ENCODE results near the gene ETV2.

DNA sequence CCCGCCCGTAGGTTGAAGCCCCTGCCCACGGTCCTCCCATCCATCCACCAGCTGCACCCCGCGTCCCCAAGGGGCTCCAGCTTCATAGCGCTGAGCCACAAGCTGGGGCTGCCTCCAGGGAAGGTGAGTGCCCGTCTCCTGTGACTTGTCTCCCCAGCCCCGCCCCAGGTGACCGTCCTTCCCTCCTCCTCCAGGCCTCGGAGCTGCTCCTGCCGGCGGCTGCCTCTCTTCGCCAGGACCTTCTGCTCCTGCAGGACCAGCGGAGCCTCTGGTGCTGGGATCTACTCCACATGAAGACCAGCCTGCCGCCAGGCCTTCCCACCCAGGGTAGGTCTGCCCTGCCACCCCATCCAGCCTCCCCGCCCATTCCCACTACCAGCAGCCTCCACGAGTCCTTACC is 21.5 kb upstream of the ETV2 start:
- TF ChIP-seq EZH2 (IDR thresholded peaks at IDR 0.05) (no peak), POLR2AphosphoS5 (IDR thresholded peaks at IDR 0.05; ENCODE audit: borderline replicate concordance, low read depth, low read length) (no peak), FOXP2 (optimal IDR thresholded peaks at IDR 0.05; ENCODE audit: control extremely low read depth, extremely low read length, insufficient read depth) (no peak)

Data from SK-N-MC (cell line).